ENCODE measurements around the gene ADGRL3.
"Not testable (repeated sequence)": the region's sequence is repeated elsewhere in the genome, so short reads cannot be mapped to it uniquely, and the experiment has no call there.

DNA sequence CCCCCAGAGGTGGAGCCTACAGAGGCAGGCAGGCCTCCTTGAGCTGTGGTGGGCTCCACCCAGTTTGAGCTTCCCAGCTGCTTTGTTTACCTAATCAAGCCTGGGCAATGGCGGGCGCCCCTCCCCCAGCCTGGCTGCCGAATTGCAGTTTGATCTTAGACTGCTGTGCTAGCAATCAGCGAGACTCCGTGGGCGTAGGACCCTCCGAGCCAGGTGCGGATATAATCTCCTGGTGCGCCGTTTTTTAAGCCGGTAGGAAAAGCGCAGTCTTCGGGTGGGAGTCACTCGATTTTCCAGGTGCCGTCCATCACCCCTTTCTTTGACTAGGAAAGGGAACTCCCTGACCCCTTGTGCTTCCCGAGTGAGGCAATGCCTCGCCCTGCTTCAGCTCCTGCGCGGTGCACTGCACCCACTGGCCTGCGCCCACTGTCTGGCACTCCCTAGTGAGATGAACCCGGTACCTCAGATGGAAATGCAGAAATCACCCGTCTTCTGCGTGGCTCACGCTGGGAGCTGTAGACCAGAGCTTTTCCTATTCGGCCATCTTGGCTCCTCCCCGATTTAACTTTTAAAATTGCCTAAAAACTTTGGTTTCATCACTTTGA is 446.7 kb downstream of the ADGRL3 start:
- TF ChIP-seq CTCF, POLR2A, EP300 (IDR thresholded peaks at IDR 0.05): not testable (repeated sequence)
